ENCODE results near the gene LSM12.
"Not testable (repeated sequence)": the region's sequence is repeated elsewhere in the genome, so short reads cannot be mapped to it uniquely, and the experiment has no call there.

LSM12 gene

DNA sequence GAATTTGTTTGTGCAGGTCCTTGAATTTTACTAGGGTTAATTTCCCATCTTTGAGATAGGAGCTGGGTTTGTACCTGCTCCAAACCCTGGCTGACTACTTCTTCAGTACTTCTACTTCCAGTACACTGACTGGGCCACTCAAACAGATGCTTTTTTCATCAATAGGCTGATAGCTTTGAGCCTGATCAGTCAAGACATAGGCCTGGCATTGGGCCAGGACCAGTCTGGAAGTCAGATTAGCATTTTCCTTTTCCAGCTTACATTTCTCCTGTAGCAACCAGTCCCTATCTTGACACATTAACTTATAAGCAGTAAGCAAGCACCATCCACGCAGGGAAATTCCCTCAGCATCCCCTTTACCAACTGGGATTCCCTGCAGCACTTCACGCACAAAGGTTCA is 44.2 kb downstream of the LSM12 start:
- Histone ChIP-seq H3K4me2 (ENCODE audit: low read depth, low read length, poor library complexity, severe bottlenecking) (no peak overlapping the region), H3K36me3 (ENCODE audit: low read length) (no peaks in the 10 kb centered on the region), H3K9me3 (ENCODE audit: insufficient read depth, low read length) (no peaks in the 10 kb centered on the region), H3K79me2 (ENCODE audit: insufficient read depth, low read length) (no peaks in the 10 kb centered on the region), H3F3A (ENCODE audit: insufficient read depth) (no peaks in the 10 kb centered on the region), H3K9me2 (replicated peaks; ENCODE audit: insufficient read depth, low read length) (no peaks in the 10 kb centered on the region), H3K27me3 (ENCODE audit: low read length) (no peaks in the 10 kb centered on the region), H3K27ac (ENCODE audit: low read depth, low read length) (no peak overlapping the region), H2AFZ (ENCODE audit: low read depth, low read length, severe bottlenecking) (no peak overlapping the region), H4K20me1 (ENCODE audit: low read depth, low read length) (no peaks in the 10 kb centered on the region), H3K4me3 (ENCODE audit: insufficient read depth, low read length, poor library complexity, severe bottlenecking) (no peak overlapping the region), H3K9ac (ENCODE audit: low read length) (no peak overlapping the region)
- TF ChIP-seq, protein P1, sequence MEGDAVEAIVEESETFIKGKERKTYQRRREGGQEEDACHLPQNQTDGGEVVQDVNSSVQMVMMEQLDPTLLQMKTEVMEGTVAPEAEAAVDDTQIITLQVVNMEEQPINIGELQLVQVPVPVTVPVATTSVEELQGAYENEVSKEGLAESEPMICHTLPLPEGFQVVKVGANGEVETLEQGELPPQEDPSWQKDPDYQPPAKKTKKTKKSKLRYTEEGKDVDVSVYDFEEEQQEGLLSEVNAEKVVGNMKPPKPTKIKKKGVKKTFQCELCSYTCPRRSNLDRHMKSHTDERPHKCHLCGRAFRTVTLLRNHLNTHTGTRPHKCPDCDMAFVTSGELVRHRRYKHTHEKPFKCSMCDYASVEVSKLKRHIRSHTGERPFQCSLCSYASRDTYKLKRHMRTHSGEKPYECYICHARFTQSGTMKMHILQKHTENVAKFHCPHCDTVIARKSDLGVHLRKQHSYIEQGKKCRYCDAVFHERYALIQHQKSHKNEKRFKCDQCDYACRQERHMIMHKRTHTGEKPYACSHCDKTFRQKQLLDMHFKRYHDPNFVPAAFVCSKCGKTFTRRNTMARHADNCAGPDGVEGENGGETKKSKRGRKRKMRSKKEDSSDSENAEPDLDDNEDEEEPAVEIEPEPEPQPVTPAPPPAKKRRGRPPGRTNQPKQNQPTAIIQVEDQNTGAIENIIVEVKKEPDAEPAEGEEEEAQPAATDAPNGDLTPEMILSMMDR (IDR thresholded peaks at IDR 0.05; ENCODE audit: insufficient read depth, low read length, poor library complexity, severe bottlenecking), result no peak
- no peak for TF ChIP-seq EZH2phosphoT487 (conservative IDR thresholded peaks at IDR 0.05; ENCODE audit: low read length)

GRCh38 chr17:44021227-44021626 is 45.2 kb downstream of the LSM12 start:
- not testable (repeated sequence) for H3K9me3 ChIP-seq (ENCODE audit: insufficient read depth, low read length); H4K20me1 ChIP-seq (ENCODE audit: low read depth, low read length); H3F3A ChIP-seq (ENCODE audit: insufficient read depth); H3K9ac ChIP-seq (ENCODE audit: low read length); H3K27ac ChIP-seq (ENCODE audit: low read depth, low read length); H3K27me3 ChIP-seq (ENCODE audit: low read length); H2AFZ ChIP-seq (ENCODE audit: low read depth, low read length, severe bottlenecking); H3K36me3 ChIP-seq (ENCODE audit: low read length); H3K79me2 ChIP-seq (ENCODE audit: insufficient read depth, low read length); H3K9me2 ChIP-seq (replicated peaks; ENCODE audit: insufficient read depth, low read length); H3K4me3 ChIP-seq (ENCODE audit: insufficient read depth, low read length, poor library complexity, severe bottlenecking); H3K4me2 ChIP-seq (ENCODE audit: low read depth, low read length, poor library complexity, severe bottlenecking)

GRCh38 chr17:44014437-44015172 is 51.9 kb downstream of the LSM12 start, which contains the start of gene TMEM101:
TMEM101 (minus strand) TSS chr17:44014963; CDS start chr17:44014952, 11 bp downstream.
- no peaks in the 10 kb centered on the region for H3F3A ChIP-seq (ENCODE audit: insufficient read depth)
- H3K79me2 ChIP-seq (ENCODE audit: insufficient read depth, low read length), result no peaks in the 10 kb centered on the region
- no peak for TF ChIP-seq EZH2phosphoT487 (conservative IDR thresholded peaks at IDR 0.05; ENCODE audit: low read length)
- TF ChIP-seq, protein P1 (IDR thresholded peaks at IDR 0.05; ENCODE audit: insufficient read depth, low read length, poor library complexity, severe bottlenecking), result no peak
- H3K27me3 ChIP-seq (ENCODE audit: low read length), result no peaks in the 10 kb centered on the region
- peak within 1 kb of the TSS; percentile 77 for H3K4me3 ChIP-seq (ENCODE audit: insufficient read depth, low read length, poor library complexity, severe bottlenecking)
- no peaks in the 10 kb centered on the region for H3K9me2 ChIP-seq (replicated peaks; ENCODE audit: insufficient read depth, low read length)
- no peaks in the 10 kb centered on the region for H3K9me3 ChIP-seq (ENCODE audit: insufficient read depth, low read length)
- H3K4me2 ChIP-seq (ENCODE audit: low read depth, low read length, poor library complexity, severe bottlenecking), result peak within 1 kb of the TSS; percentile 67
- no peaks in the 10 kb centered on the region for H3K36me3 ChIP-seq (ENCODE audit: low read length)
- H2AFZ ChIP-seq (ENCODE audit: low read depth, low read length, severe bottlenecking), result peak within 1 kb of the TSS; percentile 79
- no peak within 1 kb of the TSS; the same call in 1 of the 2 replicates for H3K27ac ChIP-seq (ENCODE audit: low read depth, low read length)
- H3K9ac ChIP-seq (ENCODE audit: low read length), result peak within 1 kb of the TSS; percentile 87
- H4K20me1 ChIP-seq (ENCODE audit: low read depth, low read length), result no peaks in the 10 kb centered on the region

- no peaks in the 10 kb centered on the region for H3K79me2 ChIP-seq (ENCODE audit: insufficient read depth, low read length)
- TF ChIP-seq EZH2phosphoT487 (conservative IDR thresholded peaks at IDR 0.05; ENCODE audit: low read length), result no peak
- TF ChIP-seq, protein P1 (IDR thresholded peaks at IDR 0.05; ENCODE audit: insufficient read depth, low read length, poor library complexity, severe bottlenecking), result no peak
- H4K20me1 ChIP-seq (ENCODE audit: low read depth, low read length), result no peaks in the 10 kb centered on the region
- peak overlapping the region; percentile 67 for H3K4me2 ChIP-seq (ENCODE audit: low read depth, low read length, poor library complexity, severe bottlenecking)
- H3K27me3 ChIP-seq (ENCODE audit: low read length), result no peaks in the 10 kb centered on the region
- H3K36me3 ChIP-seq (ENCODE audit: low read length), result no peaks in the 10 kb centered on the region
- H3K9ac ChIP-seq (ENCODE audit: low read length), result peak overlapping the region; percentile 87
- no peaks in the 10 kb centered on the region for H3K9me3 ChIP-seq (ENCODE audit: insufficient read depth, low read length)
- H3K9me2 ChIP-seq (replicated peaks; ENCODE audit: insufficient read depth, low read length), result no peaks in the 10 kb centered on the region
- peak overlapping the region; percentile 46 for H2AFZ ChIP-seq (ENCODE audit: low read depth, low read length, severe bottlenecking)
- H3K4me3 ChIP-seq (ENCODE audit: insufficient read depth, low read length, poor library complexity, severe bottlenecking), result peak overlapping the region; percentile 77
- H3F3A ChIP-seq (ENCODE audit: insufficient read depth), result no peaks in the 10 kb centered on the region
- no peak overlapping the region for H3K27ac ChIP-seq (ENCODE audit: low read depth, low read length)
Observed at GRCh38 chr17:44014133-44014436, 52.4 kb downstream of the LSM12 start.

Data from SU-DHL-6 (cell line).